ENCODE data around the gene IMPG2.

DNA sequence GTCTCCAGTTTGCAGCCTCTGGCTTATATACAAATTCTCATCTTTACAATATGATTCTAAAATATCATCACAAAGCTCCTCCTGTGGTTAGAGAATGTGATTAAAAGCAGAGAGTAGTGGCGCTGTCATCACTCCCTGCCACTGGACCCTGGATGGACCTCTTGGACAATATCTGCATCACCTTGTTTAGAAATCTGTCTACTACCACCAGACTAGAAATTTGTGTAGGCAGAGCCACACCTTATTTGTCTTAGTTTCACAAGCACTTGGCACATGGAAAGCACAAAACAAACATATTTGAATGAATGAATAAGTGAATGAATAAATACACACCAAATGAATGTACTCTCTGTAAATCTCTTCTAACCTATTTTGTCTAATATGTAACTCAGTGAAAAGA is 68.1 kb downstream of the IMPG2 start:
- TF ChIP-seq EP300 (IDR thresholded peaks at IDR 0.05) = no peak
- TF ChIP-seq POLR2AphosphoS5 (IDR thresholded peaks at IDR 0.05) = no peak
